ENCODE measurements around the gene PRXL2A.

PRXL2A gene

DNA sequence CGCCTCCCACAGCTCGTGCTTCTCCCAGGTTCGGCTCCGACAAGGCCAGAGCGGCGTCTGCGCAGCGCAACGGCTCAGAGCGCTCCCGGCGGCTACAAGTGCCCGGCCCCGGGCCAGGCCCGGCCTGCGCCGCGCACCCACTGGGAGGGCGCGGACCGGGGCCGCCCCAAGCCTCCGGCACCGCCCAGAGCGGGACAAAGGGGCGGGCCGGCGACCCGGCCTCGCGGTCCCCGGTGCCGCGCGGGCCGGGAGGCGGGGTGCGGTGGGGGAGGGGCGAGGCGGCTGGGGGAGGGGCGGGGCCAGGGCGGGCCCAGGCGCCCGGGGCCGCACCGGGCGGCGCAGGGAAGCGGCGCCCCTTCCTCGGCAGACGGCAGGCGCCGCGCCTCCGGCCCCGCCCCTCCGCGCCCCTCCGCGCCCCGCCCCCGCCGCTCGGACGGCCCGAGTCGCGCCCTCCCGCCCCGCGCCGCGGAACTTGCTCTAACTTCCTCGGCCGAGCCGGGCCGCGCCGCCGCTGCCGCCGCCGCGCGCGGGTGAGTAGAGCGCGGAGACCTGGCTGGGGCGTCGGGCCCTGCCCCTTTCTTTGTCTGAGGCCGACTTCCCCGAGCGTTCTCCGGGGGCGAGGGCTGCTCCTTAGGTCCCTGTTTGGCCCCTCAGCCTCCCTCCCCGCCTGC, 45.6 kb downstream of the PRXL2A start, which contains the start of gene TSPAN14:
Gene TSPAN14, plus strand, starts transcription at position 469 of the 671 bp plus-strand sequence. CDS start 34,924 bp downstream, outside the sequence.
- peak; percentile 79 for DNase-seq (ENCODE audit: low read depth, low spot score)
- H3K4me3 ChIP-seq (ENCODE audit: low read depth, low read length): peak within 1 kb of the TSS; percentile 78
- TF ChIP-seq, protein P1, sequence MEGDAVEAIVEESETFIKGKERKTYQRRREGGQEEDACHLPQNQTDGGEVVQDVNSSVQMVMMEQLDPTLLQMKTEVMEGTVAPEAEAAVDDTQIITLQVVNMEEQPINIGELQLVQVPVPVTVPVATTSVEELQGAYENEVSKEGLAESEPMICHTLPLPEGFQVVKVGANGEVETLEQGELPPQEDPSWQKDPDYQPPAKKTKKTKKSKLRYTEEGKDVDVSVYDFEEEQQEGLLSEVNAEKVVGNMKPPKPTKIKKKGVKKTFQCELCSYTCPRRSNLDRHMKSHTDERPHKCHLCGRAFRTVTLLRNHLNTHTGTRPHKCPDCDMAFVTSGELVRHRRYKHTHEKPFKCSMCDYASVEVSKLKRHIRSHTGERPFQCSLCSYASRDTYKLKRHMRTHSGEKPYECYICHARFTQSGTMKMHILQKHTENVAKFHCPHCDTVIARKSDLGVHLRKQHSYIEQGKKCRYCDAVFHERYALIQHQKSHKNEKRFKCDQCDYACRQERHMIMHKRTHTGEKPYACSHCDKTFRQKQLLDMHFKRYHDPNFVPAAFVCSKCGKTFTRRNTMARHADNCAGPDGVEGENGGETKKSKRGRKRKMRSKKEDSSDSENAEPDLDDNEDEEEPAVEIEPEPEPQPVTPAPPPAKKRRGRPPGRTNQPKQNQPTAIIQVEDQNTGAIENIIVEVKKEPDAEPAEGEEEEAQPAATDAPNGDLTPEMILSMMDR (IDR thresholded peaks at IDR 0.05; ENCODE audit: low read depth, low read length): no peak
- in situ Hi-C loops (cut with HindIII; ENCODE audit: low sequenced_read_pairs): no loop called here

DNA sequence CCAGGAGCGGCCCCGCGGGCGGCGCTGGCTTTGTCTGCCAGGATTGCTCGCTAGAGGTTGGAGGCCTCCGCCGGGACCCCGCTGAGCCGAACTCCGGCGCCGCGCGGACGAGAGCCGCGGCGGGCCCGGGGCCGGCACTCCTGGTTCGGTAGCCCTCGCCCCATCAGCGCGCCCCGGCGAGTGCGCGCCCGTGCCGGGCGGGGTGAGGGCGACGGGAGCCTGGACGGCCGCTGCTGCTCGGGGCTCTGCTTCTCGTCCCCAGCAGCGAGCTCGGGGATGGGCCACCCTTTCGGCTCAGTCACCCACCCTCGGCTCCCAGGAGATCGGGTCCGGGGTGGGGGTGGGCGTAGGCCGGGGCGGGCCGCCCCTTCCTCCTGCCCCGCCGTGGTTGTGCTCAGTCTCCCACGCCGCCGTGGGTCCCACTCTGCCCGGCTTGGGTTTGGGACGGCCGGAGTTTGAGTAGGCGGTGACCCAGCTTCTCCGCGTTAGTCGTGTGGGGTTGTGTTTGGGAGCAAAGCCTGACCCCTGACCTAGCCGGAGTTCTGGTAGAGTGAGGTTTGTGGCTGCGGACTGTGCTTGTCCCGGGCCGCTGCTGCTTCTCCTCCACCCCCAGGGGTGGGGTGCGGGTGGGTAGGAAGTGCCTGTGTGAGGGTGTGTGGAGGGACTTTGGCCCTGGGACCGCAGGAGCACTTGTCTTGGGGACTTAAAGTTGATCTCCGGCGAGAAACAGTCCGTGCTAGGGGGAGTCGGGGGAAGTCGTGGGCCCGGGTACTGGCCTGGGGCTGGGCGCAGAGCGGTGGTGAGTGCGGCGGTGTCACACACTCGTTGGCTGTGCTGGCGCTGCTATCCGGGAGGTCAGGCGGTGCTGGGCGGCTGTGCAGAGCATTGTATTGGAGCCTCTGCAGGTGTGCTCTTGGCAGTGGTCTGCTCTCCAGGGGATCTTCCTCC, 46.4 kb downstream of the PRXL2A start:
- in situ Hi-C loops (cut with HindIII; ENCODE audit: low sequenced_read_pairs): no loop called here
- no peak for DNase-seq (ENCODE audit: low read depth, low spot score)
- TF ChIP-seq, protein P1 (IDR thresholded peaks at IDR 0.05; ENCODE audit: low read depth, low read length): no peak
- H3K4me3 ChIP-seq (ENCODE audit: low read depth, low read length): peak overlapping the region; percentile 78

DNA sequence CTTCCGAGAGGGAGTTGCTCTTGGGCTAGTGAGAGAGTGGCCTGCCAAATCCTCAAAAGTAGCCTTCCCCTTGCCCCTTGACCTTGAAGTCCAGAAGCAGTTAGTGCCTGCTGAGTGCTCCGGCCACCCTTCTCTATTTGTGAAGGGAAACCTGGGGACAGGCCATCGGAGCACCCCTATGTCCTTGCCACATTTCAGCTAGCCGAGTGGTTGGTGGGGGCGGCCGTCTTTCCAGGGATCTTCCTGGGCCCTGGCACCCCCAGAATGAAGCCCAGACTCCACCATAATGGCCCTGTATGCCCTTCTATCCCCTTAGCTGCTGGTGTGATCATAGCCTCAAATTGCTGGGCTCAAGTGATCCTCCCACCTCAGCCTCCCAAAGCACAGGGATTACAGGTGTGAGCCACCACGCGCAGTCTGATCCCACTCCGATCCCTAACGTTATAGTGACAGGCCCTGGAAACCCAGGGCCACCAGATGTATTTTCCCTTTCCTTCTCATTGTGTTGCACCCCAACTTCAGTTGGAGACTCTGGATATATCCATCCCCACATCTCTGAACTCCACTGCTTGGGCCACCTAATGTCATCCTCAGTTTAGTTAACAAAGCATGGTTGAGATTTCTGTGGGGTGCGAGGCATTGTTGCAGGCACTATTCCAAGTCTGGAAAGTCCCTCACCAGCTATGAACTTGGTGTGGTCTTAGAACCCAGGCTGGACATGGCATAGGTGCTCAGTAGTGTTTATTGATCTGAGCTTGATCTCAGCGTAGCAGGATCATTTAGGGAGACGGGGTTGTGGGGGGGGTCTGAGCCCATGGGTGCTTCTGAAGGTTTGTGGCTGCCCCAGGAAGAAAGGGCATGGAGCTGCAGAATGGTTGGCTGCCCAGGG, 47.4 kb downstream of the PRXL2A start:
- in situ Hi-C loops (cut with HindIII; ENCODE audit: low sequenced_read_pairs): no loop called here
- TF ChIP-seq, protein P1 (IDR thresholded peaks at IDR 0.05; ENCODE audit: low read depth, low read length): no peak
- H3K4me3 ChIP-seq (ENCODE audit: low read depth, low read length): peak overlapping the region; percentile 78
- DNase-seq (ENCODE audit: low read depth, low spot score): no peak

DNA sequence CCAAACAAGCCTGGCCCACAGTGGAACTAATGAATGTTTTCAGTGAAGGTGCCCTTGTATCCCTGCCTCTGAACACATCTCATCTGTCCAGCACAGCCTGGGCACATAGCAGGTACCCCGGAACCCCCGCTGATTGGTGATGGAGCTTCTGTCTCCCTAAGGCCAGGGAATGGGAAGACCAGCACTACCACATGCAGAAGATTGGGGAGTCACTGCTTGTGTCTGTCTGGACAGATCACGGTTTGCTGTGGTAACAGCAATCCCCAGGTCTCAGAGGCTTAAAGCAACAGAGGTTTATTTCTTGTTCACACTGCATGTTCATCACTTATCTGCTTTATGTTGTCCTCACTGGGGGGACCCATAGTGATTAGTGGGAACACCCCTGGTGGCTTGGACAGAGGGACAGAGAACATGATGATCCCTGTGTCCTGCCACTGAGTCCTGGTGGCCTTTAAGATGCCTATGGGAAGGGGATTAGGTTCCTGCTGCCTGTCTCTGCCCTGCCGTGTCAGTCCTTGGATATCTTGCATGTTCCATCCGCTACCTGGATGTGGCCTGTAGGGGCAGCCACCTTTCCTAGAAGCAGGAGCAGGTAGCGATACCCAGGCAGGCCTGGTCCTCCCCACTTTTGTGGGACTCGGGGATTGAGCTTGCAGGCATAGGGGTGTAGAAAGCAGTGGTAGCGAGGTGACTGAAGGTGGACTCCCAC, 49.4 kb downstream of the PRXL2A start:
- TF ChIP-seq, protein P1 (IDR thresholded peaks at IDR 0.05; ENCODE audit: low read depth, low read length): no peak
- H3K4me3 ChIP-seq (ENCODE audit: low read depth, low read length): no peak overlapping the region
- in situ Hi-C loops (cut with HindIII; ENCODE audit: low sequenced_read_pairs): no loop called here
- no peak for DNase-seq (ENCODE audit: low read depth, low spot score)

DNA sequence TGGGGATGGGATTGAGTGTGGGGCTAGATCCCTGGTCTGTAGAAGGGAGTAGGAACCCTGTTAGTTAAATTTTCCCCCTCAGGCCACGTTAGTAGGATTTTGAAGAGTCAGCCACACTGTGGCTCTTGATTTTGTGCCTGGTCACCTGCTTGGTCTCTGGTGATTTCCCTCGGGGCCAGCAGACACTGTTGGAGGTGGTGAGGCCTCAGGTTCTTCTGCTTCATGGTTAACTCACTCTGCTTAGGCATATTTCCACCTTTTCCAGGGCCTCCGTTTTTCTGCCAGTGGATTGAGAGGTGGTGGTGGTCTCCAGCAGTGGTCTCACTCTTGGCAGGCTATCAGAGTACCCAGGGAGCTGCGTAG, 49.9 kb downstream of the PRXL2A start:
- in situ Hi-C loops (cut with HindIII; ENCODE audit: low sequenced_read_pairs): no loop called here
- TF ChIP-seq, protein P1 (IDR thresholded peaks at IDR 0.05; ENCODE audit: low read depth, low read length): no peak
- H3K4me3 ChIP-seq (ENCODE audit: low read depth, low read length): no peak overlapping the region
- DNase-seq (ENCODE audit: low read depth, low spot score): no peak
